ENCODE data around the gene JARID2. TPM values are rescaled to one million over a fixed set of nuclear protein-coding genes. Genes with fewer than 3 reads are reported as not detected.

The JARID2 gene
- polyA plus RNA-seq, 1 experiment, result 6.1 TPM

GRCh38 chr6:15452182-15452941 lies 206.5 kb downstream of the JARID2 start:
- H3K4me3 ChIP-seq (ENCODE audit: low read depth, low read length), result no peak overlapping the region
- POLR2A ChIA-PET, result no interaction called here
- CTCF ChIA-PET, result no interaction called here
- TF ChIP-seq CTCF (IDR thresholded peaks at IDR 0.05; ENCODE audit: insufficient read depth, low read depth, low read length), result no peak
- no peaks in the 10 kb centered on the region for H3K36me3 ChIP-seq (ENCODE audit: control insufficient read depth, insufficient read depth, low read length)
- H3K27me3 ChIP-seq (ENCODE audit: control insufficient read depth, insufficient read depth, low read length), result no peaks in the 10 kb centered on the region
- DNase-seq (ENCODE audit: low read depth), result no peak

- no peaks in the 10 kb centered on the region for H3K36me3 ChIP-seq (ENCODE audit: control insufficient read depth, insufficient read depth, low read length)
- TF ChIP-seq CTCF (IDR thresholded peaks at IDR 0.05; ENCODE audit: insufficient read depth, low read depth, low read length), result no peak
- CTCF ChIA-PET, result no interaction called here
- H3K27me3 ChIP-seq (ENCODE audit: control insufficient read depth, insufficient read depth, low read length), result no peaks in the 10 kb centered on the region
- DNase-seq (ENCODE audit: low read depth), result no peak
- POLR2A ChIA-PET, result no interaction called here
- no peak overlapping the region for H3K4me3 ChIP-seq (ENCODE audit: low read depth, low read length)
These were observed 207.3 kb downstream of the JARID2 start for GRCh38 chr6:15453186-15453585.

- CTCF ChIA-PET, result no interaction called here
- POLR2A ChIA-PET, result no interaction called here
- DNase-seq (ENCODE audit: low read depth), result no peak
- no peaks in the 10 kb centered on the region for H3K27me3 ChIP-seq (ENCODE audit: control insufficient read depth, insufficient read depth, low read length)
- no peak overlapping the region for H3K4me3 ChIP-seq (ENCODE audit: low read depth, low read length)
- TF ChIP-seq CTCF (IDR thresholded peaks at IDR 0.05; ENCODE audit: insufficient read depth, low read depth, low read length), result no peak
- no peaks in the 10 kb centered on the region for H3K36me3 ChIP-seq (ENCODE audit: control insufficient read depth, insufficient read depth, low read length)
These were observed 207.8 kb downstream of the JARID2 start for GRCh38 chr6:15453622-15454021.

GRCh38 chr6:15456422-15456821 lies 210.6 kb downstream of the JARID2 start:
- CTCF ChIA-PET, result interaction anchor here (0.6 to 2.0 kb wide), 2 partner anchors 12 to 714 kb away, joined by 3 to 8 read pairs; no protein-coding TSS in a partner anchor
- no peak for DNase-seq (ENCODE audit: low read depth)
- POLR2A ChIA-PET, result no interaction called here
- TF ChIP-seq CTCF (IDR thresholded peaks at IDR 0.05; ENCODE audit: insufficient read depth, low read depth, low read length), result no peak
- Histone ChIP-seq H3K36me3 (ENCODE audit: control insufficient read depth, insufficient read depth, low read length) (no peaks in the 10 kb centered on the region), H3K27me3 (ENCODE audit: control insufficient read depth, insufficient read depth, low read length) (no peaks in the 10 kb centered on the region), H3K4me3 (ENCODE audit: low read depth, low read length) (no peak overlapping the region)

GRCh38 chr6:15457121-15457650 lies 211.3 kb downstream of the JARID2 start:
- POLR2A ChIA-PET, result no interaction called here
- no peak for TF ChIP-seq CTCF (IDR thresholded peaks at IDR 0.05; ENCODE audit: insufficient read depth, low read depth, low read length)
- H3K27me3 ChIP-seq (ENCODE audit: control insufficient read depth, insufficient read depth, low read length), result no peaks in the 10 kb centered on the region
- H3K36me3 ChIP-seq (ENCODE audit: control insufficient read depth, insufficient read depth, low read length), result no peaks in the 10 kb centered on the region
- no peak for DNase-seq (ENCODE audit: low read depth)
- CTCF ChIA-PET, result interaction anchor here (2.0 kb wide), 1 partner anchor 13 kb away, joined by 8 read pairs; no protein-coding TSS in a partner anchor
- no peak overlapping the region for H3K4me3 ChIP-seq (ENCODE audit: low read depth, low read length)
